OCI-LY3 (cell line): ENCODE measurements around the gene TBC1D5.
"Not testable (repeated sequence)": the region's sequence is repeated elsewhere in the genome, so short reads cannot be mapped to it uniquely, and the experiment has no call there.

Experiments used
- CTCF ChIP-seq: fragments of 200-600, 300-600 bp; sonication (generic); IDR thresholded peaks from 2 replicates; pipeline ENCODE4 v1.5.1; 2014; ENCODE audit warnings: antibody characterized with exemption, low read length, low read depth
- EZH2phosphoT487 ChIP-seq: fragments of 200-600 bp; shearing (Covaris generic); IDR thresholded peaks from 2 replicates; pipeline ENCODE4 v1.6.1; 2018; ENCODE audit warnings: antibody characterized with exemption, mixed run types, low read depth

- TF ChIP-seq CTCF, EZH2phosphoT487: not testable (repeated sequence)
Observed at GRCh38 chr3:17351193-17351592, 391.2 kb downstream of the TBC1D5 start.
